Activated naive CD4-positive, alpha-beta T cell treated with anti-CD3 and anti-CD28 coated beads, Interleukin-2, amount 50 U/mL, for 16 hours (primary cell): ENCODE data around the gene ZCCHC3.

Experiments
- DNase-seq: peaks from one replicate; pipeline ENCODE4 v3.0.0-alpha.2; 2020

The ZCCHC3 gene

GRCh38 chr20:347317-347639, 49.9 kb downstream of the ZCCHC3 start:
- no peak for DNase-seq

GRCh38 chr20:347640-348484, 50.5 kb downstream of the ZCCHC3 start:
- DNase-seq = peak; percentile 56

GRCh38 chr20:348972-349841, 51.8 kb downstream of the ZCCHC3 start:
- DNase-seq = no peak
